NCI-H2081 treated with DMSO at 0.1 percent for 48 hours (cell line): ENCODE results near the gene DYNLL1.
"Not testable (repeated sequence)": the region's sequence is repeated elsewhere in the genome, so short reads cannot be mapped to it uniquely, and the experiment has no call there.

Experiments used
- DNase-seq: peaks from one replicate; lab custom pipeline; 2025; lab: John Stamatoyannopoulos, UW

DYNLL1 gene

DNA sequence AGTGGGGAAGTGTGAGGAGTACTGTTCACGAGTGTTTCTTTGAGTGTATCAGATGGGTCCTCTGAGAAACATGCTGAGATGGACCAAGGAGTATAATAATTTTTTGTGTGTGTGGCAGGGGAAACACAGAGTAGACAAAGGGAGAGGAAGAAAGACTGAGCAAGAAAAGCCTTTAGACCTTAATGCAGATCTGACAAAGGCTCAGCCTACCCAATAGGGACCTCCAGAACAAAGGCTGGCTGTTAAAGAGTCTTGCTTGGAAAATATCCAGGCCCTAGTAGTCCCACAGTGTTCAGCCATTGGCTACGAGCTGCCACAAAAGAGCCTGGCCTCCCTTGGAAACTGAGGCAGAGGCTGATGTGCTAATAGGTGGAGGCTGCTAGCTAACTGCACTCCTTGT is 19.6 kb downstream of the DYNLL1 start:
- DNase-seq = no peak

DNA sequence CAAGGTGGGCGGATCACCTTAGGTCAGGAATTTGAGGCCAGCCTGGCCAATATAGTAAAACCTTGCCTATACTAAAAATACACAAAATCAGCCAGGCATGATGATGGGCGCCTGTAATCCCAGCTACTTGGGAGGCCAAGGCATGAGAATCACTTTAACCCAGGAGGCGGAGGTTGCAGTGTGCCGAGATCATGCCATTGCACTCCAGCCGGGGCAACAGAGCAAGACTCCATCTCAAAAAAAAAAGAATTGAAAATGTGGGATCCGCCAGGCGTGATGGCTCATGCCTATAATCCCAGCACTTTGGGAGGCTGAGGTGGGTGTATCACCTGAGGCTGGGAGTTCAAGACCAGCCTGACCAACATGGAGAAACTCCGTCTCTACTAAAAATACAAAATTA is 23.4 kb downstream of the DYNLL1 start:
- not testable (repeated sequence) for DNase-seq

DNA sequence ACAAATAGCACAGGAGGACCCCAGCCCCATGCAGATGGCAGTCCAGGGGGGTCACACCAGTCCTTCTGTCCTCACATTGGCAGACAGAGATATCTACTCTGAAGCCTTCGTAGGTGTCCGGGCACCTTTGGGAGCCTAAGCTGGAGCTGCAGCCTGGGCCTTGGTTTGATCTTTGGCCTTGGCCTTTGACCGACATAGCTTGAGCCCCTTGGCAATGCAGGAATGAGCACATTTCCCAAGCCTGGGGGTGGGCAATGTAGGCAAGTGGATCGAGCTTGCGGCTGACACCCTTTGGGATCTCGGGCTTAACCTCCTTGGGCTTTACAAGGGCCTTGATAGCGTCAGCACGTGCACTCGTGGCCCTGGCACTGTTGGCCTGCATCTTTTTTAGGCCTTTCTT is 26.7 kb downstream of the DYNLL1 start:
- DNase-seq = no peak

DNA sequence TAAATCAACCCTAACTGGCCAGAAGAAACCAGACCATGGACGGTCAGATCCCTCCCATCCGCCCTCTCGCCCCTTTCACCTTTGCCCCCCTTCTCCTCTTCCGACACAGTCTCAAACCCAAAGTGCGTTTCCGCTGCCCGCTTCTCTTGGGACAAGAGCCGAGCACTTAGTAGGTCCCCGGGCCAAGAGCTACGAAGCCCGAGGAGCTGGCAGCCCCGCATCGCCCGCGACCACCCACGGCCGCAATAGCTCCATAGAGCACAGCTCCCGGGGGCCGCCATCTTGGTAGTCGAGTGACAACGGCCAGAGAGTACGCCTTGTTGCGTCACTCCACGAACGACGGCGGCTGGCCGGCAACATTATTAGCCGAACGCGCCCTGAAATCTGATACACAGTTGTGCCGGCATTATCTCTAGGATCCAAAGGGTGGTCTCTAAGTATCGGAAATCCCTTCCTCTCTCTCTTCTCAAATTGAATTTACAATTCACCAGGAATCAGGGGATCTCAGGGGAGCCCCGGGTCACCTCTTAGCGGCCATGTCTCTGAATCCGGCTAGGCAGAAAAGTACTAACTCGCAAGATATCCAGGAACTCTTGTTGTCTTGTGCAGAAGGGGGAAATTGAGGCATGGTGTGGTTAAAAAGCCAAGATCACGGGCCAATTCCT is 33.1 kb downstream of the DYNLL1 start, which contains the start of gene COQ5:
TSS of gene COQ5 (minus strand) at position 298 of the 665 bp plus-strand sequence. CDS start at position 281, 17 bp downstream.
- peak; percentile 31 for DNase-seq

DNA sequence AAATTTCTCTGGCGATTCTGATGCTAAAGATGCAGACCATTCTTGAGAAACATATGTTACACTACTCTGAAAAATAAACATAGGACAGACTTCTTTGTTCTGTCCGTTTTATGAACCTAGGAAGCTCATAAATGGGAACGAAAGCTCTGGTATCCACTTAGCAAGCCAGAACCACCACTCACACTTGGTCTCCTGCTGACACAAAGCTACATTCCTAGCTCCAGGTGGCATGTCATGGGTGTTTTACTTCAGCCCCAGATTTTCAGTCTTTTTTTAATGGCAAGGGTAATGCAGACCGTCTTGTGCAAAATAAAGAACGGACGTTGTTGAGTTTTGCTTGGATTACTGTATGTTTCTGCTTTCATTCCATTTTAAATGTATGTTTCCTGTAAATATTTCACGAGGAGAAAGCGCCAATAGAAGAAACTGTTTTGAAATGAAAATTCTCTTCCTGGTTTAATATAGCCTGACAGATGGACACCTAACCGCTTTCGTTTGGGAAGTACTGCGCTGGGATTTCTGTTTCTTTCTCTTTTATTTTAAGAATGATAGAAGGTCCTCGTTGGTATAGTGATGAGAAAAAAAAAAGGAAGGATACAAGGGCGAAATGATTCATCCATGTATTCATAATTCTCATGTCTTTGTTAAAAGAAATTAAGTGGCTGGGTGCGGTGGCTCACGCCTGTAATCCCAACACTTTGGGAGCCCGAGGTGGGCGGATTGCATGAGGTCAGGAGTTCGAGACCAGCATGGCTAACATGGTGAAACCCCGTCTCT is 33.9 kb downstream of the DYNLL1 start:
- DNase-seq = peak; percentile 31

DNA sequence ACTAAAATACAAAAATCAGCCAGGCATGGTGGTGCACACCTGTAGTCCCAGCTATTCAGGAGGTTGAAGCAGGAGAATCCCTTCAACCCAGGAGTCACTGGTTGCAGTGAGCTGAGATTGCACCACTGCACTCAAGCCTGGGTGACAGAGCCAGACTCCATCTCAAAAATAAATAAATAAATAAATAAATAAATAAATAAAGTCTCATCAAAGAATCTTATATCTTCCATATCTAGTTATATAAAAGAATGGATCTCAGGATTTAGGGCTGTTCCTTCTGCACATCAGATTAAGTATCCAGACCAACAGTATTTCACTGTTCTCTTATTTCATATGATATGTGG is 34.5 kb downstream of the DYNLL1 start:
- not testable (repeated sequence) for DNase-seq

DNA sequence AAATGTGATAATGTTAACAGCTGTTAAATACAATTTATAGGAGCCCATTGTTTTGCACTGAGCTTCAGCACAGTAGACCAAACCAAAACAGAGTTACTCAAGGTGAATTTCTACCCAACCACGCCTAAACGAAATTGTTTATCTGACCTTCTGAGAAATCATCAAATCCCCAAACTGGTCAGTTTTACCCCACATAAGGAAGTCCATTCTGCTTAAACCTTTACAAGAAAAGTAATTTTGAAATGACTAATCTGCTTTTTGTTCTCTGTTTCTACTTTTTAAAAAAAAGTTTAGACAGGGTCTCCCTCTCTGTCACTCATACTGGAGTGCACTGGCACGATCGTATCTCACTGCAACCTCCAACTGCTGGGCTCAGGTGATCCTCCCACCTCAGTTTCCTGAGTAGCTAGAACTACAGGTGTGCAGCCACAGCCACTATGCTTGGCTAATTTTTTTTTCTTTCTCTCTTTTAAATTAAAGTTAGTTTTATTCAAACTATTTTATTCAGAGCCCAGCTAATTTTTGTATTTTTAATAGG is 36.9 kb downstream of the DYNLL1 start:
- DNase-seq = no peak

DNA sequence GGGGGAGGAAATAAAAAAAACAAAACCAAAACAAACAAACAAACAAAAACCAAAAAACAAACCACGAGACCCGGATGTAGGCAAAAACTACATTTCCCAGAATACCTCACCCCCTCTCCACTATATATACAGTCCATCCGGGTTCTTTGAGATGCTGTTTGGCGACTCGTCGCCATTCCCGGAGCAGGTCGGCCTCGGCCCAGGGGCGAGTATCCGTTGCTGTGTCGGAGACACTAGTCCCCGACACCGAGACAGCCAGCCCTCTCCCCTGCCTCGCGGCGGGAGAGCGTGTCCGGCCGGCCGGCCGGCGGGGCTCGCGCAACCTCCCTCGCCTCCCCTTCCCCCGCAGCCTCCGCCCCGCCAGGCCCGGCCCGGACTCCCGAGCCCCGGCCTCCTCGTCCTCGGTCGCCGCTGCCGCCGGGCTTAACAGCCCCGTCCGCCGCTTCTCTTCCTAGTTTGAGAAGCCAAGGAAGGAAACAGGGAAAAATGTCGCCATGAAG is 38.3 kb downstream of the DYNLL1 start, which contains the start of gene RNF10:
TSS of gene RNF10 (plus strand) at position 154 of the 500 bp plus-strand sequence. CDS start 456 bp downstream, outside the sequence.
- peak; percentile 62 for DNase-seq

DNA sequence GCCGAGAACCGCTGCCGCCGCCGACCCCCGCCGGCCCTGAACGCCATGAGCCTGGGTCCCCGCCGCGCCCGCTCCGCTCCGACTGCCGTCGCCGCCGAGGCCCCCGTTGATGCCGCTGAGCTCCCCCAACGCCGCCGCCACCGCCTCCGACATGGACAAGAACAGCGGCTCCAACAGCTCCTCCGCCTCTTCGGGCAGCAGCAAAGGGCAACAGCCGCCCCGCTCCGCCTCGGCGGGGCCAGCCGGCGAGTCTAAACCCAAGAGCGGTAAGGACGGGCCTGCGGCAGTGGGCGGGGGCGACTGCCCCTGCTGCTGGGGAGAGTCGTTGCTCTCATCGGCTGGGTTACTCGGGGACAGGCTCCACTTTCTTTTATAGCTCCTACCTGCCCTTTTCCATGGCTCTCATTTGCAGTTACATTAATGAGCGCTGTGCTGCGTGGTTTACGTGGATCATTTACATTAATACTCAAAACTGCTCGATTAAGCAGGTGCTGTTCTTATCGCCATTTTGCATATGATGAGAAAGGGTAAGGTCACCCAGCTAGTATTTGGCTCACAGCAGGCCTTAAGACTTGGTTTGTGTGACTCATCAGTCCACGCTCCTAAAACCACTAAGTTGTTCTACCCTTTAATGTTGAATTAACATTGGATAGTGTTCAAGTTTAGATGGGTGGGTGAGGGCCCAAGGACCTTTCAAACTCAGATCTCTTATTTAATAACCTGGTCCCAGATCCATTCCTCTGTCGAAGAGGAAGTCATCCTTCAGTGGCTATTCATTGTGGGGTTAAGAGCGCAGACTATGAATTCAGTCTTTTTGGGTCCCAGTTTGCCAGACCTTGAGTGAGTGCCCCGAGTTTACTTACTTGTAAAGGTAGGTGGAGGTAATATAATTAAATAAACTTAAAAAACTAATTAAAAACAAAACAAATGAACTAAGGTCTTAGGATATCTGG is 39.1 kb downstream of the DYNLL1 start:
- no peak for DNase-seq

DNA sequence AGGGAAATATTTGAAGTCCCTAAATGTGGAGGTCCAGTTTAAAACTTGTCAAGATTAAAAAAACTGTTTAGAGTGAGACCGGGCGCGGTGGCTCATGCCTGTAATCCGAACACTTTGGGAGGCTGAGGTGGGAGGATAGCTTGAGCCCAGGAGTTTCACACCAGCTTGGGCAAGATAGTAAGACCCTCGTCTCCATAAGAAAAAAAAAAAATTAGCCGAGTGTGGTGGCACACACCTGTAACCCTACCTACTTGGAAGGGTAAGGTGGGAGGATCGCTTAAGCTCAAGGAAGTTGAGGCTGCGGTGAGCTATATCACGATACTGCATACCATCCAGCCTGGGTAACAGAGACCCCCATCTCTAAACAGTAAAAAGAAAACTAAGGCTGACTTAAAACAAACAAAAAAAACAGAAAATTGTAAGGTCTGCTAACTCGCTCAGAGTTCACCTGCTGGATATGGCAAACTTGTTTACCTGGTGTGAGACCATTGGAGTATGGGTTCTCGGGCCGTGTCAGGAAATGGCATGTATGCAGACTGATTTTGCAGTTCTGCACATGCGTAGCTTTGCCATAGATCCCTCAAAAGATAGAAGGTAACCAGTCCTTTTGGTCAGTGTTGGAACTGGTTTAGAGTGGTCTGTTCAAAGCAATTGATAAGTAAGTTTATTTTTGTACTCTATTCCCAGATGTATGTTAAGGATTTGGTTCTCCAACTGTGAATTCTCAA is 40.3 kb downstream of the DYNLL1 start:
- DNase-seq = no peak

DNA sequence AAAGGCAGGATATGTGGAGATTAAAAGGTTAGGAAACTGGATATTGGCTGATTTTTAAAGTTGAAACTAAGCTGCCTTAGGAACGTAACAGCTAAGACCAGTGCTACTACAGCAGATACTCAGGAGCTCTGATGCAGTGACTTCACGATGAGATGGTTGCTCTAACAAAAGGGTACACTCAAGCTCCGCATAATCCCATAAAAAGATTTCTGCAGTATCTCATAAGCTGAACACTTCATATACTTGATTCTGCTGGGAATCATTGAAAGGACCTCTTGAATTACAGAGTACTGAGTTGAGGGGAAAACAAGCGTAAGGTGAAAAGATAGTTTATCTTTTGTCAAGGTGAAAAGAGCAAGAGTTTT is 41.9 kb downstream of the DYNLL1 start:
- no peak for DNase-seq

DNA sequence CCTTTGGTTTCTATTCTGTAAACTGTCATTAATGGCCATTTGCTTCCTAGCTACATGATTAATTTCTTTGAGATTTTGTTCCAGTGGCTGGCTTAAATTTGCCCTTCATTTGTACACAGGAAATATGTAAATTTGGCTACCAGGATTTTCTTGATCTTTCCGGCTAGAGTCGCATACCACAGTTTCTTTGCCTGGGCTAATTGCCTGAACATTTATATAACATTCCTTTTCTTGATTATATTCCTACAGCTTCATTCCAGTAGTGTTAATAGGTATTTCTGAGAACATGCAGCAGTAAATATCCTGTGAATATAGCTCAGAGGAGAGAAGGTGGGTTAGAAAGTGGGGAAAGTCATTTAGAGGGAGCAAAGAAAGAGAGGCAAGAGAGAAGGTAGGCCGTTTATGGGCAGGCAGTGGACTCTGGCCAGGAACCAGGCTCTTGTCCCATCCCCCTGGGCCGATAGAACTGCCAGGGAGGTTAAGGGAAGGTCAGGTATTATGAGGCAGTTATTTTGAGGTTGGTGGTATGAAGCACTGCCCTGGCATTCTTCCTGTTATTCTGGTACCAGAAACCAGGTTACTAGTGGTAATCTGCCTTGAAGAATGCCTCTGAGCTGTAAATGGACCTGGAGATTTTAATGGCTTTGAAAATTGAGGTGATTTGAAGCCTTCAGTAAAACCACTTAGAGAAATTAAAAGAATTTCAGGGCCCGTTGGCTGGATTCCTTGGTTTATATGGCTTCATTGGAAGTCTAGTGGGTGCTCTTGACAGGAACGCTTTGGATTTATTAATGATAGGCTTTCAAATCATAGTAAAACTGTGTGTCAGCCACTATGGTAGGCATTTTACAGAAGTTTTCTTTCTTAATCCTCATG is 42.6 kb downstream of the DYNLL1 start:
- no peak for DNase-seq

DNA sequence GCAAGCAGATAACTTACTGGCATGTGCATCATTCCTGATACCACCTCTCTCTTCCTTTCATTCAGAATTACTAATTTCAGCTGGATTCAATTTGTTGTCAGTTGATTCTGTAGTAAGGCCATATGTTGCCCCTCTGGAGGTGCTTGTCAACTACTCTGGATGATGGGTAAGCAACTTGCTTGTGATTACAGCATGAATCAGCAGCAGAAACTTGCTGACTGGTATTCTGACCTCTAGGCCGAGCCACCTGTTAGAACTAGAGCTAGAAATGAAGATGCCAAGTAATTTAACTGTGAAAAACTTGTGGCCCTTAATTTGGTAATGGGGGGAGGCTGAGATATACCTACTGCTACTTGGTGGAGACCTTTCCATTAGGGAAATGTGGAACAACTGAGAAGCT is 43.4 kb downstream of the DYNLL1 start:
- no peak for DNase-seq

DNA sequence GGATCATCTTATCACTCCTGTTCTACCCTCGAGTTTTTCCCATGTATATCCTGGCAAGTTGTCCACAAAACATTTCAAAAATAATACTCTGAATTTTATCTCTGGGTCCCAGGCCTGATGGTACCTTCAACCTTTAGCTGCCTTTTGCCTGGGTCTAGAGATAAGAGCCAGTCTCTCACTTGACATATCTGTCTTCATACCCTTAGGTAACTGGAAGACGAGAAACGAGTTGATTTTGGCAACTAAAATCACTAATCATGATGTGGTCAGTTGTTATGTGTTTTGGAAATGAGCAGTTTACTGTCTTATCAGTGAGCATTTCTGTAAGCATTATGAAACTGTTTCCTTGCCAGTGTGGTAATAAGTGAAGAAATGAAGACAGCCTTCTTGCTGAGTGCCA is 44.5 kb downstream of the DYNLL1 start:
- DNase-seq = no peak

DNA sequence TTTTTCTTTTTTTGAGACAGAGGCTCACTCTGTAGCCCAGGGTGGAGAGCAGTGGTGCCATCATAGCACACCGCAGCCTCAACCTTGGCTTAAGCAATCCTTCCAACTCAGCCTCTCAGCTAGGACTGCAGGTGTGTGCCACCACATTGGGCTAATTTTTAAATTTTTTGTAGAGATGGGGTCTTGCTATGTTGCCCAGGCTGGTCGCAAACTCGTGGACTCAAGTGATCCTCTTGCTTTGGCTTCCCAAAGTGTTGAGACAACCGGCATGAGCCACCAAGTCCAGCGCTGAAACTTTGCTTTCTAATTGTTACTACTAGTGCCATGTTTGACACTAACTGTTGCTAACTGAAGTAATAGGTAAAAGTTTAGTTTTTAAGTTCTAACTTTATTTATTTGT is 46.3 kb downstream of the DYNLL1 start:
- no peak for DNase-seq

DNA sequence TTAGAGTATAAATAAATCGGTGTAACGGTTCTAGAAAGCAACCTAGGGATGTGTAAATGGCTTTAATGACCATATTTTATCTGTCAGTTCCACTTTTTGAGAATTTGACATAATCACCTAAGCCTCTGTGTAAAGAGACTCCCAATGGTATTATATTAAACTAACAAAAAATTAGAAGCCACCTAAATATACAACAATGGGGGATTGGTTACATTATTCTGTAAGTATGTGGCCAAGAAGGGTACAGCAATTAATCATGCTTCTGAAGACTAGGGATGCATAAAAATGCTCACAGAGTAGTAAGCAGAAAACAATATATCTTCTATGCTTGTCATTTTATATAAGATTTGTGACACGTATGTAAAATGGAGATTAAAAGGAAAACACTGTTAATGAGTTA is 48.8 kb downstream of the DYNLL1 start:
- no peak for DNase-seq

DNA sequence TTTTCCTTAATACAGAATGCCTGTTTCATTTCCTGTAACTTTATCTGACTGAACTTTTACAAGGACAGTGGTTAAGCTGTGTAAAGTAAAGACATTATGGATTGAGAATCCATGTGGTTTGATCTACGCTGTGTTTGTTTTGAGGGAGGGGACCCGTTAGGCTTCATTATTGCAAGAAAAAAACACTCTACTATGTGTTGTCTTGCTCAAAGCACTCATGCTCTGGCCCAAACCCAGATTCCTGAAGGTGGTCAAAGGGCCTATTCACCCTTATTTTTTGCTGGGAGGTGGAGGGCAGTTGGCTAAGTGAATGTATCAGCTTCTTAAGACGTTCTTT is 50.1 kb downstream of the DYNLL1 start:
- DNase-seq = no peak
